Esophagus squamous epithelium (tissue), 4 donors: ENCODE measurements around the gene RNF6.

ENCODE experiments used
- CTCF ChIP-seq, 6 experiments: fragments of 450-650 bp in 4 of 6; fragments of 200-600 bp in 2 of 6; sonication (generic) in 2 of 6; IDR thresholded peaks; one replicate each; pipeline ENCODE4 v1.5.1; 2016 to 2019; ENCODE audit warnings: antibody characterized with exemption in 6 of 6, mild to moderate bottlenecking in 4 of 6, moderate library complexity in 4 of 6
- POLR2A ChIP-seq, 4 donors: fragments of 450-650 bp; IDR thresholded peaks; one replicate each; pipeline ENCODE4 v1.6.1; 2017; ENCODE audit warnings: antibody characterized with exemption in 4 of 4, mild to moderate bottlenecking in 4 of 4, moderate library complexity in 3 of 4

- no peak for TF ChIP-seq CTCF (IDR thresholded peaks at IDR 0.05)
- no peak for TF ChIP-seq POLR2A (IDR thresholded peaks at IDR 0.05)
These were observed 19.6 kb downstream of the RNF6 start for GRCh38 chr13:26202365-26202972.
